ENCODE measurements around the gene HIGD1C.
"Not testable (repeated sequence)": the region's sequence is repeated elsewhere in the genome, so short reads cannot be mapped to it uniquely, and the experiment has no call there.

HIGD1C gene

DNA sequence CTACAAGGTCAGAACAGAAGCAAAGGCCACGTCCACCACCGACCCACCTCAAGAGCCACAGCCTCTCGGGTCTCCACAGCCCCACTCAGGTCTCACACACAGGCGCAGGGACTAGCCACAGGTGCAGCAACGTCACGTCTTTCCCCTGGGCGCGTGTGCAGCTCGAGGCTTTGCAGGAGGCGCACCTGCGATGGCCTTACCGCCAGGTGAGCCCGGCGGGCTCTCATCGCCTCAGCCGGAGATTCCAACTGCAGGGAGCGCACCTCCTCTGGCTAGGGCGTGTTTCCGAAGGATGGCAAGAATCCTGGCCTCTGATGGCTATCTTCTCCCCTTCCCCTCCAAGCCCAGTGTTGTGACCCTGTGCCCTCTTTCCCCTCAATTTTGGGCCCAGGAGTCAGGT lies at the start of gene HIGD1C:
Gene HIGD1C, plus strand, starts transcription at position 35 of the 400 bp plus-strand sequence. CDS start 1,455 bp downstream, outside the sequence.
- no peak for DNase-seq
- ATAC-seq: no peak
- Mint-ChIP-seq H3K27me3 (no peaks in the 10 kb centered on the region), H3K27ac (no peak within 1 kb of the TSS), H3K4me3 (no peak within 1 kb of the TSS), H3K4me1 (no peaks in the 10 kb centered on the region), H3K9me3 (no peaks in the 10 kb centered on the region)

DNA sequence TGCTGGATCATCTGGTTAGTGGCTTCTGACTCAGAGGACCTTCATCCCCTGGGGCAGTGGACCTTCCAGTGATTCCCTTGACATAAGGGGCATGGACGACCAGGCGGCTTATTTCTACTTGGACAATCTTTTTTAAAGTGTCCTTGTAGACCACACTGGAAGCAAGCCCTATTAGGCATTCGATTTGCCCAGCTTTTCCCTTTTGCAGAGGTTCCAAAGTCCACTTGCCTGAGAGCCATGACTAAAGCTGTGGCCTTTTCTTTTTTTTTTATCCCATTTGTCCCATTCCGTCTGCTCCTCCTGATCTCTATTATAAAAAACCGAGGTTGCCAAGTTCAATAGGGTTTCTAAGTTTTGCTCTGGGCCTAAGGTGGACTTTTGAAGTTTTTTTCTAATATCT lies 43.9 kb upstream of the HIGD1C start:
- not testable (repeated sequence) for H3K27me3 Mint-ChIP-seq, DNase-seq, ATAC-seq, H3K27ac Mint-ChIP-seq, H3K4me1 Mint-ChIP-seq, H3K4me3 Mint-ChIP-seq
- H3K9me3 Mint-ChIP-seq: peaks cover 19 to 25% of the 10 kb centered on the region in 2 donors

DNA sequence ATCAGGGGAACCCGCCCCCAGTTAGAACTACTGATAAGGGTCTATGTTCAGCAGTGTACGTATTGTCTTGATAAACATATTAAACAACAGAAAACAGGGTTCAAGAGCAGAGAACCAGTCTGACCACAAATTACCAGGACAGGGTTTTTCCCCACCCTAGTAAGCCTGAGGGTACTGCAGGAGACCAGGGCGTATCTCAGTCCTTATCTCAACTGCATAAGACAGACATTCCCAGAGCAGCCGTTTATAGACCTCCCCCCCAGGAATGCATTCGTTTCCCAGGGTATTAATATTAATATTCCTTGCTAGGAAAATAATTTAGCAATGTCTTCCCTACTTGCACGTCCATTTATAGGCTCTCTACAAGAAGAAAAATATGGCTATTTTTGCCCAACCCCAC lies 40.0 kb upstream of the HIGD1C start:
- H3K4me1 Mint-ChIP-seq, ATAC-seq, H3K27me3 Mint-ChIP-seq, H3K4me3 Mint-ChIP-seq, H3K27ac Mint-ChIP-seq, DNase-seq: not testable (repeated sequence)
- H3K9me3 Mint-ChIP-seq: peaks cover 39 to 58% of the 10 kb centered on the region in 2 donors

DNA sequence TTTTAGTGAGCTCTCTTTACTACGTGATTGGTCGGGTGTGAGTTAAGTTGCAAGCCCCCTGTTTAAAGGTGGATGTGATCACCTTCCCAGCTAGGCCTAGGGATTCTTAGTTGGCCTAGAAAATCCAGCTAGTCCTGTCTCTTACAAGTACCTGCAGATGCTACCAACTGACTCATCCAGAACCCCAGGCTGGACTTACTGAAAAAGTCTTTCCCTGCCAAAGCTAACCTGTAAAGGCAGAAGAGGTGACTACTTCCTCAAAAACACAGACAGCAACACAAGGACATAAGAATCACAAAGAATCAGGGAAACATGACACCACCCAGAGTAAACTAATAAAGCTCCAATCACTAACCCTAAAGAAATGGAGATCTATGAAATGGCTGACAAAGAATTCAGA lies 39.1 kb upstream of the HIGD1C start:
- H3K4me1 Mint-ChIP-seq: peaks cover 2% of the 10 kb centered on the region
- H3K4me3 Mint-ChIP-seq: no peak overlapping the region
- H3K27me3 Mint-ChIP-seq: no peaks in the 10 kb centered on the region
- DNase-seq (no peak), ATAC-seq (no peak)
- peaks cover 46 to 66% of the 10 kb centered on the region in 2 donors for H3K9me3 Mint-ChIP-seq
- no peak overlapping the region for H3K27ac Mint-ChIP-seq

DNA sequence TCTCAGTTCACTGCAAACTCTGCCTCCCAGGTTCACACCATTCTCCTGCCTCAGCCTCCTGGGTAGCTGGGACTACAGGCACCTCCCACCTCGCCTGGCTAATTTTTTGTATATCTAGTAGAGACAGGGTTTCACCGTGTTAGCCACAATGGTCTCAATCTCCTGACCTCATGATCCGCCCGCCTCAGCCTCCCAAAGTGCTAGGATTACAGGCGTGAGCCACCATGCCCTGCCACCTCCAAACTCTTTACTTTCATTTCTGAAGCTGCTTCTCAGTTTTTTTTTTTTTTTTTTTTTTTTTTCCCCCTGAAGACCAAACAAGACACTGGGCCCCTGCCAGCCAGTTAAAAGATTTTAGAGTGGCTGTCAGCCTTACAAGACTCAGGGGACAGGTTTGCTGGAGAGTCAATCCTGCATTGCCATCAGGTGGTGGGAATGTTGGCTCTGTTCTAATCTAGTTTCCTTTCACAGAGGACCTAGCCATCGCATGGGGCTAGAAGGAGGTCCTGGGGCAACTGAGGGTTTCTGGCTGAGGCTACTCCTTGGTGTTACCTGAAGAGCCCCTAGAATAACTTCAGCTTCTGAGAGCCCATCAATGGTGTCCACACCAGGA lies 37.4 kb upstream of the HIGD1C start:
- ATAC-seq (no peak), DNase-seq (no peak)
- Mint-ChIP-seq H3K27ac (no peak overlapping the region), H3K9me3 (peaks cover 52 to 68% of the 10 kb centered on the region in 2 donors), H3K4me1 (peaks cover 20% of the 10 kb centered on the region), H3K27me3 (no peaks in the 10 kb centered on the region), H3K4me3 (no peak overlapping the region)

DNA sequence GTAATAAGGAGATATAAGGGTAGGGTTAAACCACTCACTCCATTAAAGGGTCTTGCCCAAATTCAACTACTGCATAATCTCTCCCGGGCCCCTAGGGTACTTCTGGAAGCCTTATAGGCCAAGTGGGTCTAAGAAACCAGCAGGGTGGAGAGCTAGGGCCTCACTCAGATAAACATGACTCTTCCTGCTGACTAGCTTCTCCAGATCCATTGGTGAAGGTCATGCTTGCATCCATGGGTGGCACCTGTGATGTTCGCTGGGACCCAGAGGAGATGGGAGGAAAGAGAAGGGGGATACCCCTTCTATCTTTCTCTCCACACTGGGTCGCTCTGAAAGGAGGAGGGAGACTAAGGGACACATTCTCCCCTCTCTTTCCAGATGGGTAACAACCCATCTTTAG lies 36.1 kb upstream of the HIGD1C start:
- Mint-ChIP-seq H3K9me3 (peaks cover 47 to 63% of the 10 kb centered on the region in 2 donors), H3K4me1 (peaks cover 23% of the 10 kb centered on the region), H3K27me3 (no peaks in the 10 kb centered on the region), H3K4me3 (no peak overlapping the region), H3K27ac (peak overlapping the region in 1 of 2 donors; percentile 49)
- DNase-seq (no peak), ATAC-seq (no peak)

DNA sequence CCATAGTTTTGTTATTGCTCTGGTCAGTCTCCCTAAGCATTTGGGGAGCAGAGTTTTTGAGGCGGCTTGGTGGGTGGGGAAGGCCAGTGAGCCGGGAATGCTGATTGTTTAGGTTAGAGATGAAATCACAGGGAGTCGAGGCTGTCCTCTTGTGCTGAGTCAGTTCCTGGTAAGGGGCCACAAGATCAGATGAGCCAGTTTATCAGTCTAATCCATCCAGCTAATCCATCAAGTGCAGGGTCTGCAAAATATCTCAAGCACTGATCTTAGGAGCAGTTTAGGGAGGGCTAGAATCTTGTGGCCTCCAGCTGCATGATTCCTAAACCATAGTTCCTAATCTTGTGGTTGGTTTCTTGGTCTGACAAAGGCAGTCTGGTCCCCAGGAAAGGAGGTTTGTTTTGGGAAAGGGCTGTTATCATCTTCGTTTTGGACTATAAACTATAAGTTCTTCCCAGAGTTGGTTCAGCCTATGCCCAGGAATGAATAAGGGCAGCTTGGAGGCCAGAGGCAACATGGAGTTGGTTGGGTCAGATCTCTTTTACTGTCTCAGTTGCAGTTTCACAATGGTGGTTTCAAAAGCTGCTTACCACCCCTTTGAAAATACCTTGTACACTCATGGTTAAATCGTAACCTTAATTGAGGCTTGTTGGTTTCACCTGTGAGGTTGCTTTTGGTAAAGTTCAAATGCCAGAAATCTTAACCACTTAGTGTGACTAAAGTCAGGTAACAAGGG lies 33.6 kb upstream of the HIGD1C start:
- ATAC-seq: peak; percentile 70
- H3K27me3 Mint-ChIP-seq: no peaks in the 10 kb centered on the region
- no peak overlapping the region for H3K4me3 Mint-ChIP-seq
- H3K4me1 Mint-ChIP-seq: peaks cover 38% of the 10 kb centered on the region
- peaks cover 30 to 39% of the 10 kb centered on the region in 2 donors for H3K9me3 Mint-ChIP-seq
- peak in 1 of 2 donors; percentile 7 for DNase-seq
- no peak overlapping the region for H3K27ac Mint-ChIP-seq

DNA sequence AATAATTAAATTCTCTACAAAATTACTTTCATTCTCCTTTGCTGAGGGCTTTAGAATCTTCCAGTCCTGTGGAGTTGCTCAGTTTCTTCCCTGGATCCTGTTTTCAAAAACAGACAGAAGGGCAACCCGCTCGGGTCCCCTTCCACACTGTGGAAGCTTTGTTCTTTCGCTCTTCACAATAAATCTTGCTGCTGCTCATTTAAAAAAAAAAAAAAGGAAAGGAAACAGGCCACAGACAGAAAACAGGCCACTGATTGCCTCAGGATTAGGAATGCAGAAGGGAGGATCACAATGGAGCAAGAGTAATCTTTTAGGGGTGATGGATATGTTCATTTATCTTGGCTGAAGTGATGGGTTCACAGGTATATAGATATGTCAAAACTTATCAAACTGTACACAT lies 29.5 kb upstream of the HIGD1C start:
- H3K4me3 Mint-ChIP-seq: peak overlapping the region; percentile 5 to 24
- H3K9me3 Mint-ChIP-seq: peaks cover 5 to 10% of the 10 kb centered on the region in 2 donors
- ATAC-seq: no peak
- peaks cover 67% of the 10 kb centered on the region for H3K4me1 Mint-ChIP-seq
- DNase-seq: no peak
- H3K27ac Mint-ChIP-seq: peak overlapping the region; percentile 37 to 70
- H3K27me3 Mint-ChIP-seq: no peaks in the 10 kb centered on the region

DNA sequence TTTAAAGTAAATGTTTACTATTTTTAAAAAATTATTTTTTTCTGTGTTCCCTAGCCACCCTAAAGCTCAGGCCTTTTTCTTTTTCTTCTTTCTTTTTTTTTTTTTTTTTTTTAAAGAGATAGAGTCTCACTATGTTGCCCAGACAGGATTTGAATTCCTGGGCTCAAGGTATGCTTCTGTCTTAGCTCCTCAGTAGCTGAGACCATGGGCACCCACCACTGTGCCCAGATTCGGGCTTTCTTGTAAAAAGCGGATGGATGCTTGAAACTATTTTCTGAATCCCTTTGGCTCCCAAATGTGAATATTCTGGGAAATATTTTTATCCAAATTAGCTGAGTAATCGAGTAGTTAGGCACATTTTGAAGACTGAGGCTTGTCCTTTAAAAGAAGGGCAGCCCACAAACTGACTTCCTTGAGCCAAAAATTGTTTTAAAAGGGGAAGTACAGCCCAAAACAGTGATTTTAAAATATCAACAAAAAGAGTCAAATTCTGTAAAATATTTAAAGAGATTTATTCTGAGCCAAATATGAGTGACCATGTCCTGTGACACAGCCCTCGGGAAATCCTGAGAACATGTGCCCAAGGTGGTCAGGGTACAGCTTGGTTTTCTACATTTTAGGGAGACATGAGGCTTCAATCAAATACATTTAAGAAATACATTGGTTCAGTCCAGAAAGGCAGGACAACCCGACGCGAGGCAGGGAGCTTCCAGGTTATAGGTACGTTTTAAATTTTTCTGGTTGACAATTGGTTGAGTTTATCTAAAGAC lies 28.8 kb upstream of the HIGD1C start:
- Mint-ChIP-seq H3K4me1 (peaks cover 69% of the 10 kb centered on the region), H3K4me3 (peak overlapping the region; percentile 86 to 88), H3K27me3 (no peaks in the 10 kb centered on the region), H3K27ac (peak overlapping the region; percentile 83 to 87), H3K9me3 (peaks cover 0 to 2% of the 10 kb centered on the region in 2 donors)
- ATAC-seq (no peak), DNase-seq (no peak)

DNA sequence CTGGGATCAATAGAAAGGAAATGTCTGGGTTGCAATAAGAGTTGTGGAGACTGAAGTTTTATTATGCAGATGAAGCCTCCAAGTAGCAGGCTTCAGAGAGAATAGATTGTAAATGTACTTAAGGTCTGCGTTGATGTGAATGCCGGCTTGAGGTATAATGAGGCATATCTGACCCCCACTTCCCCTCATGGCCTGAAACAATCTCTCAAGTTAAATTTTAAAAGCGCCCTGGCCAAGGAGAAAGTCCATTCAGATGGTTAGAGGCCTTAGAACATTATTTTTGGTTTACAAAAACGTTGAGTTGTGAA lies 28.3 kb upstream of the HIGD1C start:
- H3K4me3 Mint-ChIP-seq: peak overlapping the region; percentile 86 to 88
- peak overlapping the region; percentile 83 to 87 for H3K27ac Mint-ChIP-seq
- no peaks in the 10 kb centered on the region for H3K9me3 Mint-ChIP-seq
- ATAC-seq: peak; percentile 3
- DNase-seq: peak in 1 of 2 donors; percentile 20
- peaks cover 68% of the 10 kb centered on the region for H3K4me1 Mint-ChIP-seq
- H3K27me3 Mint-ChIP-seq: no peaks in the 10 kb centered on the region

DNA sequence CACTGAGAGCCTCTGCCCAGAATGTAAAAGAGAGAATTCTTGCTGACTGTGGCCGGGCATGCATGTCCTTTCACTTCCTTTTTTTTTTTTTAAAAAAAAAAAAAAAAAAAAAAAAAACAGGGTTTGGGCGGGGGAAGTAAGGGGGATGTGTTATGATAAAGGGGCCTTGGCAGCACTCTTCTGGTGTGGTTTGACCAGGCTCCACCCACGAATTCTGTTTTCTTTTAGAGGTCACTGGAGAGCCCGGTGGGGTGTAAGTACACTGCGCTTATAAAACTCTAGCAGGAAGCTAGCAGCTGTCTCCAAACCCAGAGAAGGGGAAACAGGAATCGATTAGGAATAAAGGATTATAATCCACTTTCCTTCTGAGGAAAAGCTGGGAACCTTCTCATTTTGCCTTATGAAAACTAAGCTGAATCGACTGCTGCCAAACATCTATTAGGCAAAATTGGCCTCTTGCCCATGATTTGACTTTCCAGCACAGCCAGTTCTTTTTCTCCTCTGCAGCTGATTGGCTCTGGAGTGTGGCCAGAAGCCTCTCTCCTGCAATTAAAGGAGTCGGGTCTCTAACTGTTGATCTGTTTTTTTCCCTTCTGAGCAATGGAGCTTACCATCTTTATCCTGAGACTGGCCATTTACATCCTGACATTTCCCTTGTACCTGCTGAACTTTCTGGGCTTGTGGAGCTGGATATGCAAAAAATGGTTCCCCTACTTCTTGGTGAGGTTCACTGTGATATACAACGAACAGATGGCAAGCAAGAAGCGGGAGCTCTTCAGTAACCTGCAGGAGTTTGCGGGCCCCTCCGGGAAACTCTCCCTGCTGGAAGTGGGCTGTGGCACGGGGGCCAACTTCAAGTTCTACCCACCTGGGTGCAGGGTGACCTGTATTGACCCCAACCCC lies 27.7 kb upstream of the HIGD1C start:
- H3K9me3 Mint-ChIP-seq: no peaks in the 10 kb centered on the region

DNA sequence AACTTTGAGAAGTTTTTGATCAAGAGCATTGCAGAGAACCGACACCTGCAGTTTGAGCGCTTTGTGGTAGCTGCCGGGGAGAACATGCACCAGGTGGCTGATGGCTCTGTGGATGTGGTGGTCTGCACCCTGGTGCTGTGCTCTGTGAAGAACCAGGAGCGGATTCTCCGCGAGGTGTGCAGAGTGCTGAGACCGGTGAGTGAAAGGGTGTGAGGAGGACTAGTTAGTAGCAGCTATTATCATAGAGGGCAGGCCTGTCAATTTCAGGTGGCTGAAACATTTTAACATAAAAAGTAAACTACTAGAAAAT lies 27.0 kb upstream of the HIGD1C start:
- Mint-ChIP-seq H3K4me1 (peaks cover 56% of the 10 kb centered on the region), H3K27ac (peak overlapping the region; percentile 17 to 37), H3K9me3 (no peaks in the 10 kb centered on the region), H3K27me3 (no peaks in the 10 kb centered on the region), H3K4me3 (peak overlapping the region; percentile 86 to 88)
- peak; percentile 37 for ATAC-seq
- DNase-seq: peak in 1 of 2 donors; percentile 16

More for the DNA sequence above, 27.7 kb upstream of the HIGD1C start:
- no peaks in the 10 kb centered on the region for H3K27me3 Mint-ChIP-seq
- H3K27ac Mint-ChIP-seq: peak overlapping the region; percentile 17 to 87
- ATAC-seq (peak; percentile 96), DNase-seq (peak; percentile 46 to 65)
- peak overlapping the region; percentile 86 to 88 for H3K4me3 Mint-ChIP-seq
- peaks cover 62% of the 10 kb centered on the region for H3K4me1 Mint-ChIP-seq

DNA sequence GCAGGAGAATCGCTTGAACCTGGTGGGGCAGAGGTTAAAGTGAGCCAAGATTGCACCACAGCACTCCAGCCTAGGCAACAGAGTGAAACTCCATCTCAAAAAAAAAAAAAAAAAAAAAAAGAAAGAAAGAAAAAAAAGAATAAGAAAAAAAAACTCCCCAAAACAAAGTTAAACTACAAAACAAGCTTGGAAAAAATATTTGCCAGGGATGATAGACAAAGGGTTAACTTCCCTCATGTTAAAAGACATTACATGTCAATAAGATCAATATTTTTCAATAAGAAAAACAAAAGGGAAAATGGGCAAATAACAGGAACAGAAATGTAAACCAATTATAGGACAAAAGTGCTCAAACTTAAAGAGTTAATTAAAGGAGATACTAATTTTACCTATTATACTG lies 26.4 kb upstream of the HIGD1C start:
- Mint-ChIP-seq H3K27me3 (no peaks in the 10 kb centered on the region), H3K9me3 (no peaks in the 10 kb centered on the region), H3K4me1 (peaks cover 56% of the 10 kb centered on the region), H3K4me3 (peak overlapping the region; percentile 46 to 88), H3K27ac (no peak overlapping the region)
- ATAC-seq: no peak
- no peak for DNase-seq

DNA sequence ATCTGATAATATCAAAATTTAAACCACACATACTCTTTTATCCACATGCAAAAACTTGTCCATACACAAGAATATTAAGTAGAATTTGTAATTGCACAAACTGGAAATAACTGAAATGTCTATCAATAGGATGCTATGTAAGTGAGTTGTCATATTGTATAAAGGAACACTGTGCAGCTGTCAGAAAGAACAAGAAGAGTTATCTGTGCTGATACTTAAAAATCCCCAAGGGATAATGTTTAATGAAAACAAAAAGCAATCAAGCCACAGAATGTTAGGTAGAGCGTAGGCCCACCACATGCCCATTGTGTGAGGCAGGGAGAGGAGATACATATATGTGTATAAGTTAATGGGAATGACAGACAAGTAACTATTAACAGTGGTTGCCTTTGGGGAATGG lies 25.9 kb upstream of the HIGD1C start:
- no peak for DNase-seq
- peak overlapping the region in 1 of 2 donors; percentile 36 for H3K4me3 Mint-ChIP-seq
- peaks cover 56% of the 10 kb centered on the region for H3K4me1 Mint-ChIP-seq
- no peaks in the 10 kb centered on the region for H3K27me3 Mint-ChIP-seq
- no peaks in the 10 kb centered on the region for H3K9me3 Mint-ChIP-seq
- H3K27ac Mint-ChIP-seq: no peak overlapping the region
- ATAC-seq: no peak

DNA sequence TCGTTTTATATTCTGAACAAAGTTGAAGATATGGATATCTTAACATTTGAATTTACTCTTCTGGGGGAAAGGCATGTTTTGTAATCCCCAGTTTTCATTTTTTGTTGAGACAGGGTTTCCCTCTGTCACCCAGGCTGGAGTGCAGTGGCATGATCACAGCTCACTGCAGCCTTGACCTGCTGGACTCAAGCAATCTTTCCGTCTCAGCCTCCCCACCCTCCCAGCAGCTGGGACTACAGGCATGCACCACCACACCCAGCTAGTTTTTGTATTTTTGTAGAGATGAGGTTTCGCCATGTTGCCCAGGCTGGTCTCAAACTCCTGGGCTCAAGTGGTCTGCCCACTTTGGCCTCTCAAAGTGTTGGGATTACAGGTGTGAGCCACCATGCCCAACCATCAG lies 25.4 kb upstream of the HIGD1C start:
- DNase-seq, H3K9me3 Mint-ChIP-seq, ATAC-seq, H3K27ac Mint-ChIP-seq, H3K27me3 Mint-ChIP-seq: not testable (repeated sequence)
- H3K4me3 Mint-ChIP-seq: peak overlapping the region; percentile 17 to 36
- H3K4me1 Mint-ChIP-seq: peaks cover 56% of the 10 kb centered on the region
